KMS-11 (cell line): ENCODE data around the gene DNAJC18.

ENCODE experiments used
- H2AFZ ChIP-seq: fragments of 200-600 bp; sonication (generic); 2 replicates; pipeline ENCODE4 v1.6.1; 2016; ENCODE audit warnings: antibody characterized with exemption, mixed run types, low read depth
- H3K27ac ChIP-seq: fragments of 200-600 bp; sonication (generic); 2 replicates; pipeline ENCODE4 v1.6.1; 2016; ENCODE audit warnings: mild to moderate bottlenecking, mixed run types
- H3K27me3 ChIP-seq: fragments of 200-600 bp; sonication (generic); 2 replicates; pipeline ENCODE4 v1.6.1; 2017; ENCODE audit warnings: mild to moderate bottlenecking, low read depth, mixed run types, moderate library complexity; ENCODE audit not compliant: insufficient read depth
- H3K36me3 ChIP-seq: fragments of 200-600 bp; sonication (generic); 2 replicates; pipeline ENCODE4 v1.6.1; 2017; ENCODE audit warnings: mild to moderate bottlenecking, mixed run types; ENCODE audit not compliant: insufficient read depth
- H3K4me1 ChIP-seq: fragments of 200-600 bp; sonication (generic); 2 replicates; pipeline ENCODE4 v1.6.1; 2016; ENCODE audit warnings: mild to moderate bottlenecking, low read depth, mixed run types; ENCODE audit not compliant: poor library complexity, severe bottlenecking
- H3K4me2 ChIP-seq: fragments of 200-600 bp; sonication (generic); 2 replicates; pipeline ENCODE4 v1.7.0; 2016; ENCODE audit warnings: mild to moderate bottlenecking, mixed run types
- H3K4me3 ChIP-seq: fragments of 200-600 bp; sonication (generic); IDR thresholded peaks from 2 replicates; pipeline ENCODE4 v1.6.1; 2017; ENCODE audit warnings: low read depth, low read length, mixed read lengths; ENCODE audit not compliant: insufficient read depth
- H3K79me2 ChIP-seq: fragments of 200-600 bp; sonication (generic); 2 replicates; pipeline ENCODE4 v1.6.1; 2016; ENCODE audit warnings: low read depth, mixed run types; ENCODE audit not compliant: insufficient read depth
- H3K9ac ChIP-seq: fragments of 200-600 bp; sonication (generic); 2 replicates; pipeline ENCODE4 v1.6.1; 2016; ENCODE audit warnings: mild to moderate bottlenecking, mixed run types
- H4K20me1 ChIP-seq: fragments of 200-600 bp; sonication (generic); 2 replicates; pipeline ENCODE4 v1.6.1; 2016; ENCODE audit warnings: mild to moderate bottlenecking, mixed run types; ENCODE audit not compliant: insufficient read depth
- TF ChIP-seq, protein P1 (sequence below): fragments of 200-600 bp; sonication (generic); conservative IDR thresholded peaks from 2 replicates; pipeline ENCODE4 v1.6.1; 2017; ENCODE audit warnings: low read depth, mild to moderate bottlenecking, antibody characterized with exemption, low read length, moderate library complexity, mixed read lengths

DNAJC18 gene

DNA sequence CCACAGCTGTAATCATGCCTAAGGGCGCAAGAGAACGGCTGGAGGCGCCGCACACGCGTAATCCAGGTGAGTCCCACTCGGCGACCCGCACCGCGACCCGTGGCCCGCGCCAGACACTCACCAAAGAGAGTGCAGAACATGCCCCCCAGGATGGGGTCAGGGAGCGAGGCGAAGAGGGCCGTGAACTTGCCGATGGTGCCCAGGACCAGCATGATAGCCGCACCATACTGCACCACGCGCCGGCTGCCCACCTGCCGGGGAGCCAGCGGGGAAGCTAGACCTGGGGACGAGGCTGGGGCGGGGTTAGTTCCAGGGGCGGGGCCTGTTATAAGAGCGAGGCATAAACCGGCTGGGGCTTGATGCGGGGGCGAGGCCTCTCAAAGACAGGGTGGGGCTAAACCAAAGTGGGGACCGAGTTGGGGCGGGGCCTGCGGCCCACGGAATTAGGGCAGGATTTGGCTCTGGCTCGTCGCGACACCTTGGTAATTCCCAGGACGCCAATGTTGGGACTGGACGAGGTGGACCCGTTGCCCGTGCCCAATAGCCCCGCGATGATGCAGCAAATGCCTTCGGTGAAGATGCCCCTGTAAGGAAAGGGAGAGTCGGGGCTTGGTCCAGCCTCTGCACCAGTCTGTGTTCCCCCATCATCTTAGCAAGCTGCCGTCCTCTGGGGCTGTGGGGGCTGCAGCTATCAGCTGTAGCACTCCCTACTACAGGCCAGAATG, 61.1 kb downstream of the DNAJC18 start:
- Histone ChIP-seq H4K20me1 (no peaks in the 10 kb centered on the region), H3K36me3 (no peaks in the 10 kb centered on the region), H3K9ac (no peak overlapping the region), H3K27me3 (no peaks in the 10 kb centered on the region), H2AFZ (no peak overlapping the region), H3K4me1 (peaks cover 1% of the 10 kb centered on the region), H3K4me3 (no peak overlapping the region), H3K79me2 (no peaks in the 10 kb centered on the region), H3K4me2 (no peak overlapping the region), H3K27ac (no peak overlapping the region)
- TF ChIP-seq, protein P1, sequence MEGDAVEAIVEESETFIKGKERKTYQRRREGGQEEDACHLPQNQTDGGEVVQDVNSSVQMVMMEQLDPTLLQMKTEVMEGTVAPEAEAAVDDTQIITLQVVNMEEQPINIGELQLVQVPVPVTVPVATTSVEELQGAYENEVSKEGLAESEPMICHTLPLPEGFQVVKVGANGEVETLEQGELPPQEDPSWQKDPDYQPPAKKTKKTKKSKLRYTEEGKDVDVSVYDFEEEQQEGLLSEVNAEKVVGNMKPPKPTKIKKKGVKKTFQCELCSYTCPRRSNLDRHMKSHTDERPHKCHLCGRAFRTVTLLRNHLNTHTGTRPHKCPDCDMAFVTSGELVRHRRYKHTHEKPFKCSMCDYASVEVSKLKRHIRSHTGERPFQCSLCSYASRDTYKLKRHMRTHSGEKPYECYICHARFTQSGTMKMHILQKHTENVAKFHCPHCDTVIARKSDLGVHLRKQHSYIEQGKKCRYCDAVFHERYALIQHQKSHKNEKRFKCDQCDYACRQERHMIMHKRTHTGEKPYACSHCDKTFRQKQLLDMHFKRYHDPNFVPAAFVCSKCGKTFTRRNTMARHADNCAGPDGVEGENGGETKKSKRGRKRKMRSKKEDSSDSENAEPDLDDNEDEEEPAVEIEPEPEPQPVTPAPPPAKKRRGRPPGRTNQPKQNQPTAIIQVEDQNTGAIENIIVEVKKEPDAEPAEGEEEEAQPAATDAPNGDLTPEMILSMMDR: no peak

DNA sequence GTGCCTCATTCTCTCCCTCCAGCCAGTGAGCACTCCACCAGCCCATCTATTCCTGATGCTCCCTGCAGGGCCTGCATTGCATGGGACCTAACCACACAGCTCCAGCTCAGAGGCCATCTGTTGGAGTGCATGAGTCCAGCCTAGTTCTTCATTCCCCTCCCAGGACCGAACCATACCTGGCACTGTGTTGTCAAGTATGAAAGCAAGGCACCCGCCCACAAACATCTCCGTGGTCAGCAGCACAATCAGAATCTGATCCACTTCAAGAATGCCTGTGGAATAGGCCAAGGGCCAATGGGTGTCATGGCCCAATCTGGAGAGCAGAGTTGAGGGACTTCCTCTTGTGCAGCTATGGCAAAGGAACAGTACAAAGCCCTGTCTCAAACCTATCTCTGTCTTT, 62.1 kb downstream of the DNAJC18 start:
- H3K4me3 ChIP-seq: no peak overlapping the region
- TF ChIP-seq, protein P1: no peak
- H3K9ac ChIP-seq: no peak overlapping the region
- H2AFZ ChIP-seq: no peak overlapping the region
- H3K27ac ChIP-seq: no peak overlapping the region
- H3K79me2 ChIP-seq: no peaks in the 10 kb centered on the region
- H3K4me2 ChIP-seq: no peak overlapping the region
- H3K36me3 ChIP-seq: no peaks in the 10 kb centered on the region
- no peaks in the 10 kb centered on the region for H3K4me1 ChIP-seq
- H4K20me1 ChIP-seq: no peaks in the 10 kb centered on the region
- H3K27me3 ChIP-seq: no peaks in the 10 kb centered on the region

DNA sequence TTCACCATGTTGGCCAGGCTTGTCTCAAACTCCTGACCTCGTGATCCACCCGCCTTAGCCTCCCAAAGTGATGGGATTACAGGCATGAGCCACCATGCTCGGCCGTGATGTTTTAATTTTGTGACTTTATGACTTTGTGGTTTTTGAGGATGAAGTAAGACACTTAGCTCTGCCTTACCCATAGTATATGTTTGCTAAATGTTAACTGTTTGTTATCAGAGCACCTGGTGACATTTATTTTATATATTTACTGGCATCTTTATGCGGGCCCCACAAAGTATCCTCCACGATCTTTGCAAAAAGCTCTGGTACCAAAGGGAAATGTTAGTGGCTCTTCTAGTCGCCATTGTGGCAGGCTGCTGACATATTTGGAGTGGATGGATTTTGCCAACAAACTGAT, 63.0 kb downstream of the DNAJC18 start:
- TF ChIP-seq, protein P1: no peak
- Histone ChIP-seq H3K4me1 (no peaks in the 10 kb centered on the region), H2AFZ (no peak overlapping the region), H4K20me1 (no peaks in the 10 kb centered on the region), H3K27me3 (no peaks in the 10 kb centered on the region), H3K4me2 (no peak overlapping the region), H3K4me3 (no peak overlapping the region), H3K9ac (no peak overlapping the region), H3K79me2 (no peaks in the 10 kb centered on the region), H3K36me3 (no peaks in the 10 kb centered on the region), H3K27ac (no peak overlapping the region)

DNA sequence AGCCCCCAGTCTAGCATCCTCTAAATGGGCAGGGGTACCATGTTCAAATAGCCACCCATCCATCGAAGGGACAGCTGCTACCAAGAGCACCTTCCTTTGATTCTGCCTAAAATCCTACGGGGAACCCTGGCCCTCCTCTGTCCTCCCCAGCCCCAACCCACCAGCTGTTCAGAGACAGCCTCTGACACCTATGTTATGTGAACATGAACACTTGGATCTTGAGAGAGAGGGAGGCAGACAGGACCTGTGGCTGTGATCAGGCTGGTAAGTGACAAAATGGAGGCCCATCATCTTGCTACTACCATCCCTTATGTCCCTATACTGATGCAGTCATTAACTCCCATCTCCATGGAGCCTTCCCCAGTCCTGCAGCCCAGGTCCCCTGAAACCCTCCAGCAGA, 64.4 kb downstream of the DNAJC18 start:
- no peak overlapping the region for H3K4me2 ChIP-seq
- H3K4me3 ChIP-seq: no peak overlapping the region
- H3K27ac ChIP-seq: no peak overlapping the region
- no peaks in the 10 kb centered on the region for H4K20me1 ChIP-seq
- H3K79me2 ChIP-seq: no peaks in the 10 kb centered on the region
- H2AFZ ChIP-seq: no peak overlapping the region
- H3K4me1 ChIP-seq: no peaks in the 10 kb centered on the region
- H3K9ac ChIP-seq: no peak overlapping the region
- TF ChIP-seq, protein P1: no peak
- H3K36me3 ChIP-seq: no peaks in the 10 kb centered on the region
- no peaks in the 10 kb centered on the region for H3K27me3 ChIP-seq
